Omental fat pad (tissue), 4 donors: ENCODE results near the gene SIRPB2. TPM values are rescaled to one million over a fixed set of nuclear protein-coding genes. Genes with fewer than 3 reads are reported as not detected.

ENCODE experiments used
- ATAC-seq: fragments of 150-250 bp; one replicate; pipeline ENCODE4 v1.9.1; 2016; ENCODE audit warnings: mild to moderate bottlenecking, moderate library complexity; ENCODE audit not compliant: low FRiP score
- DNase-seq: peaks from one replicate; pipeline ENCODE4 v3.0.0-alpha.2; 2019; ENCODE audit warnings: low spot score
- CTCF ChIP-seq, 3 donors: fragments of 450-650 bp; IDR thresholded peaks; one replicate each; pipeline ENCODE4 v1.5.1; 2016 to 2017; ENCODE audit warnings: antibody characterized with exemption in 3 of 3, mild to moderate bottlenecking in 3 of 3, moderate library complexity in 2 of 3
- total RNA-seq, 4 donors: library from RNA; depleted of rRNA; stranded (reverse); fragments of >200 nt; gene quantifications; one replicate each; pipeline ENCODE4 v1.1.0, GENCODE V29; 2016

The SIRPB2 gene
- total RNA-seq = 10 to 100 TPM; 13.6 to 35.0 (median 25.7) TPM

- TF ChIP-seq CTCF (IDR thresholded peaks at IDR 0.05) = no peak
- no peak for DNase-seq
- no peak for ATAC-seq
Measured at GRCh38 chr20:1491281-1491840, at the start of gene SIRPB2. TSS of gene SIRPB2 (minus strand) at chr20:1491420. CDS start at chr20:1491359, 61 bp downstream.

GRCh38 chr20:1539816-1540419 lies 48.7 kb upstream of the SIRPB2 start:
- ATAC-seq = no peak
- DNase-seq = no peak
- TF ChIP-seq CTCF (IDR thresholded peaks at IDR 0.05) = no peak

- ATAC-seq (no peak), DNase-seq (no peak)
- no peak for TF ChIP-seq CTCF (IDR thresholded peaks at IDR 0.05)
Measured at GRCh38 chr20:1538655-1539054, 47.4 kb upstream of the SIRPB2 start.

GRCh38 chr20:1537731-1538058 lies 46.5 kb upstream of the SIRPB2 start:
- TF ChIP-seq CTCF (IDR thresholded peaks at IDR 0.05) = no peak
- ATAC-seq = no peak
- no peak for DNase-seq

- ATAC-seq (no peak), DNase-seq (no peak)
- TF ChIP-seq CTCF (IDR thresholded peaks at IDR 0.05) = no peak
Measured at GRCh38 chr20:1536893-1537730, 45.9 kb upstream of the SIRPB2 start.

GRCh38 chr20:1535420-1536175 lies 44.4 kb upstream of the SIRPB2 start:
- no peak for TF ChIP-seq CTCF (IDR thresholded peaks at IDR 0.05)
- DNase-seq (no peak), ATAC-seq (no peak)
